Naive thymus-derived CD4-positive, alpha-beta T cell (primary cell): ENCODE results near the gene FRRS1L. TPM values are rescaled to one million over a fixed set of nuclear protein-coding genes. Genes with fewer than 3 reads are reported as not detected.

ENCODE experiments used
- ATAC-seq: fragments of 150-1000 bp; cut with Tn5 transposase; 2 replicates; pipeline ENCODE4 v1.10.0; 2021; ENCODE audit warnings: mild to moderate bottlenecking, moderate library complexity
- CTCF ChIA-PET: fragments of 350-600 bp; sonication (Branson Sonifier 250); formaldehyde crosslinking; loops from one replicate; lab custom pipeline; 2021; ENCODE audit warnings: antibody characterized with exemption; lab: Charles Lee
- POLR2A ChIA-PET: fragments of 350-600 bp; sonication (Branson Sonifier 250); formaldehyde crosslinking; loops from one replicate; lab custom pipeline; 2021; ENCODE audit warnings: antibody characterized with exemption, inconsistent platforms; lab: Charles Lee
- DNase-seq, 9 donors: peaks; one replicate each; pipeline versions ENCODE4 v3.0.0 to v3.0.0-alpha.2; 2020 to 2022; ENCODE audit warnings: mixed read lengths in 1 of 9
- H3K27ac ChIP-seq: one replicate; pipeline ENCODE4 v1.7.0; 2013; ENCODE audit warnings: mild to moderate bottlenecking, low read depth, low read length, moderate library complexity
- H3K27me3 ChIP-seq, 2 donors: one replicate each; pipeline ENCODE4 v1.7.0; 2013; ENCODE audit warnings: low read length in 2 of 2, mild to moderate bottlenecking in 2 of 2, moderate library complexity in 2 of 2; ENCODE audit not compliant: control insufficient read depth in 2 of 2, insufficient read depth in 2 of 2
- H3K36me3 ChIP-seq, 3 experiments: 1 replicate in 2 of 3; 2 replicates in 1 of 3; pipeline ENCODE4 v1.7.0; 2013; ENCODE audit warnings: low read length in 3 of 3, mild to moderate bottlenecking in 3 of 3, moderate library complexity in 1 of 3; ENCODE audit not compliant: insufficient read depth in 3 of 3, control insufficient read depth in 2 of 3
- H3K4me1 ChIP-seq, 2 donors: one replicate each; pipeline ENCODE4 v1.7.0; 2013; ENCODE audit warnings: low read length in 2 of 2, mild to moderate bottlenecking in 2 of 2, moderate library complexity in 1 of 2; ENCODE audit not compliant: control insufficient read depth in 2 of 2, insufficient read depth in 2 of 2
- H3K4me3 ChIP-seq: 2 replicates; pipeline ENCODE4 v1.7.0; 2013; ENCODE audit warnings: mild to moderate bottlenecking, low read length
- H3K9me3 ChIP-seq, 3 experiments: 1 replicate in 2 of 3; 2 replicates in 1 of 3; pipeline ENCODE4 v1.7.0; 2013; ENCODE audit warnings: low read length in 3 of 3; ENCODE audit not compliant: control insufficient read depth in 2 of 3
- H3K27ac Mint-ChIP-seq, 9 donors: one replicate each; pipeline ENCODE4 v1.8.0; 2020 to 2022; ENCODE audit warnings: mixed read lengths in 9 of 9, mild to moderate bottlenecking in 8 of 9, moderate library complexity in 5 of 9, inconsistent platforms in 2 of 9
- H3K27me3 Mint-ChIP-seq, 5 donors: one replicate each; pipeline ENCODE4 v1.8.0; 2021 to 2022; ENCODE audit warnings: mixed read lengths in 5 of 5, mild to moderate bottlenecking in 1 of 5
- H3K36me3 Mint-ChIP-seq, 5 donors: one replicate each; pipeline ENCODE4 v1.8.0; 2020 to 2022; ENCODE audit warnings: mixed read lengths in 5 of 5, mild to moderate bottlenecking in 3 of 5, inconsistent platforms in 1 of 5
- H3K4me1 Mint-ChIP-seq, 7 donors: one replicate each; pipeline ENCODE4 v1.8.0; 2020 to 2022; ENCODE audit warnings: mixed read lengths in 7 of 7, mild to moderate bottlenecking in 3 of 7, inconsistent platforms in 1 of 7
- H3K4me3 Mint-ChIP-seq, 10 donors: one replicate each; pipeline ENCODE4 v1.8.0; 2020 to 2022; ENCODE audit warnings: mild to moderate bottlenecking in 10 of 10, mixed read lengths in 10 of 10, moderate library complexity in 6 of 10, inconsistent platforms in 2 of 10
- H3K9me3 Mint-ChIP-seq, 11 donors: one replicate each; pipeline ENCODE4 v1.8.0; 2020 to 2022; ENCODE audit warnings: mixed read lengths in 11 of 11, mild to moderate bottlenecking in 4 of 11, inconsistent platforms in 1 of 11, moderate library complexity in 1 of 11
- intact Hi-C, 2 donors: fragments of 100-400 bp; cut with micrococcal nuclease; formaldehyde crosslinking; loops; one replicate each; pipeline ENCODE4 v1.15.1; 2023
- polyA plus RNA-seq, 2 donors: library from polyadenylated mRNA; unstranded; fragments of 300-500 nt; fragmentation: Illumina TruSeq; gene quantifications; one replicate each; pipeline ENCODE4 v1.2.3, GENCODE V29; 2021
- total RNA-seq, 6 experiments: library from RNA in 5 of 6; stranded (reverse) in 5 of 6; gene quantifications; 1 replicate in 5 of 6; 2 replicates in 1 of 6; pipeline ENCODE4 v1.2.3 and lab custom pipeline; 2021 to 2026

Gene FRRS1L
- total and polyA plus RNA-seq, 7 experiments from 2014 or later = not detected

- Histone ChIP-seq H3K9me3 (no peaks in the 10 kb centered on the region), H3K27me3 (no peaks in the 10 kb centered on the region), H3K36me3 (no peaks in the 10 kb centered on the region), H3K27ac (no peak overlapping the region), H3K4me1 (no peaks in the 10 kb centered on the region), H3K4me3 (no peak overlapping the region)
- ATAC-seq (peak; percentile 62), DNase-seq (no peak)
- Mint-ChIP-seq H3K4me1 (peaks cover 4 to 6% (median 5%) of the 10 kb centered on the region in 7 donors), H3K4me3 (no peak overlapping the region), H3K27me3 (peaks cover 0 to 36% (median 0%) of the 10 kb centered on the region in 5 donors), H3K9me3 (no peaks in the 10 kb centered on the region), H3K27ac (no peak overlapping the region), H3K36me3 (no peaks in the 10 kb centered on the region)
- CTCF ChIA-PET = no interaction called here
- intact Hi-C loops = no loop called here
- POLR2A ChIA-PET = no interaction called here
Measured at GRCh38 chr9:109143881-109144562, 23.0 kb downstream of the FRRS1L start.

DNA sequence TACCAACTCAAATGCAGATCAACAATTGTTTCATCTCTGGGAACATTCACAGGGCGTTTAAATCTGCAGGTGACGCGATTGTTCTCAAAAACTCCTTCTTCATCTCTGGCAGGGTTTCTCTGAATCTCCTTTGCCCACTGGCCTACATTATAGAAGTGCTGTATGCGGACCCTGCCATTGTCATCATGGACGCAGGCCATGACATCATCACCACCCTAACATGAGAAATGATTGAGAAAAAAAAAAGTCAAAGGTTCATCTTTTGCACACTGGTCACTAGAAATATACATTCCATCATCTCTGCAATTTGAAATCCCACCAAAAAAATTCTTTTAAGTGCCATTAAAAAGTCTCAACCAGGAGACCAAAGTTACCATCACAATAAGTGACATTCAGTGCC, 25.7 kb downstream of the FRRS1L start:
- Mint-ChIP-seq H3K9me3 (no peaks in the 10 kb centered on the region), H3K27me3 (peaks cover 0 to 31% (median 0%) of the 10 kb centered on the region in 5 donors), H3K27ac (no peak overlapping the region), H3K36me3 (no peaks in the 10 kb centered on the region), H3K4me3 (no peak overlapping the region), H3K4me1 (peaks cover 4 to 6% (median 5%) of the 10 kb centered on the region in 7 donors)
- intact Hi-C loops = no loop called here
- H3K27ac ChIP-seq = no peak overlapping the region
- POLR2A ChIA-PET = no interaction called here
- no peak for ATAC-seq
- DNase-seq = no peak
- CTCF ChIA-PET = no interaction called here
- no peaks in the 10 kb centered on the region for H3K36me3 ChIP-seq
- no peaks in the 10 kb centered on the region for H3K27me3 ChIP-seq
- H3K9me3 ChIP-seq = no peaks in the 10 kb centered on the region
- no peak overlapping the region for H3K4me3 ChIP-seq
- H3K4me1 ChIP-seq = no peaks in the 10 kb centered on the region

DNA sequence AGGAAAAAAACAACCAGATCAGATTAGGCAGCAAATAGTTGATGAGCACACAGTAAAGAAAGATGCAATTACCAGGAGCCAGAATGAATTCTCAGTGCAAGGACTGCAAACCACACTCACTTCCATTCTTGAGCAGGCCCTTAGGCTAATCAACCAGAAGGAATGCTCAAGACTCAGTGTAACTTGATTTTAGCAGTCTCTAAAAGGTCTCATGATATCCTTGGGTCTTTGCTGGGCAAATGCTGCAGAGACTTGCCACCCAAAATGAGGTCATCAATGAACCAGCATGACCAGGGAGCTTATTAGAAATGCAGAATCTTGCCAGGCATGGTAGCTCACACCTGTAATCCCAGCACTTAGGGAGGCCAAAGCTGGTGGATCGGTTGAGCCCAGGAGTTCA, 27.2 kb downstream of the FRRS1L start:
- H3K27me3 ChIP-seq = no peaks in the 10 kb centered on the region
- H3K4me1 ChIP-seq = no peaks in the 10 kb centered on the region
- ATAC-seq (no peak), DNase-seq (no peak)
- Mint-ChIP-seq H3K4me3 (no peak overlapping the region), H3K27me3 (peaks cover 0 to 26% (median 0%) of the 10 kb centered on the region in 5 donors), H3K9me3 (no peaks in the 10 kb centered on the region), H3K4me1 (peaks cover 4 to 6% (median 5%) of the 10 kb centered on the region in 7 donors), H3K27ac (no peak overlapping the region), H3K36me3 (no peaks in the 10 kb centered on the region)
- no peak overlapping the region for H3K4me3 ChIP-seq
- no peaks in the 10 kb centered on the region for H3K9me3 ChIP-seq
- no peak overlapping the region for H3K27ac ChIP-seq
- no peaks in the 10 kb centered on the region for H3K36me3 ChIP-seq
- CTCF ChIA-PET = no interaction called here
- POLR2A ChIA-PET = no interaction called here
- intact Hi-C loops = no loop called here

- Histone ChIP-seq H3K27me3 (no peaks in the 10 kb centered on the region), H3K36me3 (no peaks in the 10 kb centered on the region), H3K4me3 (no peak overlapping the region), H3K27ac (no peak overlapping the region), H3K4me1 (no peaks in the 10 kb centered on the region), H3K9me3 (no peaks in the 10 kb centered on the region)
- ATAC-seq = no peak
- Mint-ChIP-seq H3K4me3 (no peak overlapping the region), H3K36me3 (no peaks in the 10 kb centered on the region), H3K4me1 (no peaks in the 10 kb centered on the region), H3K27me3 (peaks cover 0 to 29% (median 0%) of the 10 kb centered on the region in 5 donors), H3K9me3 (no peaks in the 10 kb centered on the region), H3K27ac (no peak overlapping the region)
- intact Hi-C loops = no loop called here
- CTCF ChIA-PET = no interaction called here
- POLR2A ChIA-PET = no interaction called here
- no peak for DNase-seq
Measured at GRCh38 chr9:109138421-109138820, 28.6 kb downstream of the FRRS1L start.

DNA sequence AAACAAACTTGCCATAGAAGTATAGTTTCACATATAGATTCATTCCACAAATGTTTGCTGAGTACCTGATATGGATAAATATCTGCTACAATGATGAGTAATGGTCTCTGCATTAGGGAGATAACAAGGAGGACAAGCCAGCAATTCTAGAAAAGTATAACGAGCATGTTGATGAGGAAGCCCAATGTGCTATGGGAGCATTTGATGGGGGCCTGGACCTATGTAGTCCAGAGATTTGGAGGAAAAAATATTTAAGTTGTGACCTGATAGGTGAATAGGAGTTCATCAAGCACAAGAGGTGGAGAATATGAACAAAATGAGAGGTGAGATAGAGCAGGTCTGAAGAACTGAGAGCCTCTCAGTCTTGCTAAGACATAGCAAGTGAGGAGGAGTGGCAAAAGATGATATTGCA, 32.9 kb downstream of the FRRS1L start:
- no peaks in the 10 kb centered on the region for H3K36me3 ChIP-seq
- H3K9me3 ChIP-seq = no peaks in the 10 kb centered on the region
- Mint-ChIP-seq H3K27ac (no peak overlapping the region), H3K9me3 (no peaks in the 10 kb centered on the region), H3K4me3 (no peak overlapping the region), H3K36me3 (no peaks in the 10 kb centered on the region), H3K27me3 (peaks cover 0 to 18% (median 0%) of the 10 kb centered on the region in 5 donors), H3K4me1 (peaks cover 0 to 11% (median 0%) of the 10 kb centered on the region in 7 donors)
- H3K27ac ChIP-seq = no peak overlapping the region
- no peak for ATAC-seq
- intact Hi-C loops = no loop called here
- H3K4me3 ChIP-seq = no peak overlapping the region
- DNase-seq = no peak
- H3K27me3 ChIP-seq = no peaks in the 10 kb centered on the region
- POLR2A ChIA-PET = no interaction called here
- H3K4me1 ChIP-seq = no peaks in the 10 kb centered on the region
- CTCF ChIA-PET = interaction anchor here (0.5 kb wide), 1 partner anchor 727 kb away, joined by 3 read pairs; no protein-coding TSS in a partner anchor

DNA sequence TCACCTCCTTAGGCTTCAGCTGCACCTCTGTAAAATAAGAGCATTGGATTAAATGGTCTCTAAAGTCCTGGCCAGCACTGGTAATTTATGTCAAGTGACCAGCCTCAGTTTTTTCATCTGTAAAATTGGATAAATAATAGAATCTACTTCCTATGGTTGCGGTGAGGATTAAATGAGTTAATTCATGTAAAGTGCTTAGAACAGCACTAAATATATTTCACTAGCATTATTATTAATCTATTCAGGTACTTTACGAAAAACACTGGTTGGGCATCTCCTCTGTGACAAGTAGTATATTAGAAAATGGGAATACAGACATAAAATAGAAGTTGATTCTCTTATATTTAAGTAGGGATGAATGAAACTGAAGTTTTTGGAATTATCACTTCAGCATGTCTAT, 33.5 kb downstream of the FRRS1L start:
- CTCF ChIA-PET = no interaction called here
- Mint-ChIP-seq H3K4me1 (peaks cover 0 to 11% (median 0%) of the 10 kb centered on the region in 7 donors), H3K9me3 (no peaks in the 10 kb centered on the region), H3K27me3 (peaks cover 0 to 18% (median 3%) of the 10 kb centered on the region in 5 donors), H3K4me3 (no peak overlapping the region), H3K27ac (no peak overlapping the region), H3K36me3 (no peaks in the 10 kb centered on the region)
- Histone ChIP-seq H3K27ac (no peak overlapping the region), H3K4me1 (no peaks in the 10 kb centered on the region), H3K4me3 (no peak overlapping the region), H3K9me3 (no peaks in the 10 kb centered on the region), H3K36me3 (no peaks in the 10 kb centered on the region), H3K27me3 (no peaks in the 10 kb centered on the region)
- intact Hi-C loops = no loop called here
- no peak for ATAC-seq
- DNase-seq = no peak
- POLR2A ChIA-PET = no interaction called here

DNA sequence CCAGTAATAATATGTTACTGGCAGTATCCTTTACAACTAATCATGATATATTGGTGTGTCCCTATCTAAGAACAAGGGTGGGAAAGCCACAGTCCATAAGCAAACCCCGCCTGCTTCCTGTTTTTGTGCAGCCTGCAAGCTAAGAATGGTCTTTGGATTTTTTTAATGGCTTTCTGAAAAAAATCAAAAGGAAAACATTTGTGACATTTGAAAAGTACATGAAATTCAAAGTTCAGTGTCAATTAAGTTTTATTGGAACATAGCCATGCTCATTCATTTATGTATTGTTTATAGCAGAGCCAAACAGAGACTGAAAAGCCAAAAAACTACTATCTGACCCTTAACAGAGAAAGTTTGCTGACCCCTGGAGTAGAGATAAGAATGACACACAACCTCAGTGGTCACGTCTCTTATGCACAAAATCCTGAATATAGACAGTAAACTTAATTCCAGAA, 34.5 kb downstream of the FRRS1L start:
- intact Hi-C loops = no loop called here
- Mint-ChIP-seq H3K9me3 (no peaks in the 10 kb centered on the region), H3K36me3 (no peaks in the 10 kb centered on the region), H3K4me3 (no peak overlapping the region), H3K27ac (no peak overlapping the region), H3K27me3 (peaks cover 0 to 13% (median 4%) of the 10 kb centered on the region in 5 donors), H3K4me1 (peaks cover 0 to 11% (median 0%) of the 10 kb centered on the region in 7 donors)
- H3K9me3 ChIP-seq = no peaks in the 10 kb centered on the region
- no peak overlapping the region for H3K27ac ChIP-seq
- DNase-seq = no peak
- ATAC-seq = no peak
- H3K4me1 ChIP-seq = no peaks in the 10 kb centered on the region
- no peak overlapping the region for H3K4me3 ChIP-seq
- POLR2A ChIA-PET = no interaction called here
- CTCF ChIA-PET = no interaction called here
- H3K27me3 ChIP-seq = no peaks in the 10 kb centered on the region
- no peaks in the 10 kb centered on the region for H3K36me3 ChIP-seq
